ENCODE data around the gene LARP6.

The LARP6 gene

GRCh38 chr15:70797464-70797863 lies 56.5 kb downstream of the LARP6 start:
- in situ Hi-C loops (cut with MboI; ENCODE audit: low sequenced_read_pairs): no loop called here

DNA sequence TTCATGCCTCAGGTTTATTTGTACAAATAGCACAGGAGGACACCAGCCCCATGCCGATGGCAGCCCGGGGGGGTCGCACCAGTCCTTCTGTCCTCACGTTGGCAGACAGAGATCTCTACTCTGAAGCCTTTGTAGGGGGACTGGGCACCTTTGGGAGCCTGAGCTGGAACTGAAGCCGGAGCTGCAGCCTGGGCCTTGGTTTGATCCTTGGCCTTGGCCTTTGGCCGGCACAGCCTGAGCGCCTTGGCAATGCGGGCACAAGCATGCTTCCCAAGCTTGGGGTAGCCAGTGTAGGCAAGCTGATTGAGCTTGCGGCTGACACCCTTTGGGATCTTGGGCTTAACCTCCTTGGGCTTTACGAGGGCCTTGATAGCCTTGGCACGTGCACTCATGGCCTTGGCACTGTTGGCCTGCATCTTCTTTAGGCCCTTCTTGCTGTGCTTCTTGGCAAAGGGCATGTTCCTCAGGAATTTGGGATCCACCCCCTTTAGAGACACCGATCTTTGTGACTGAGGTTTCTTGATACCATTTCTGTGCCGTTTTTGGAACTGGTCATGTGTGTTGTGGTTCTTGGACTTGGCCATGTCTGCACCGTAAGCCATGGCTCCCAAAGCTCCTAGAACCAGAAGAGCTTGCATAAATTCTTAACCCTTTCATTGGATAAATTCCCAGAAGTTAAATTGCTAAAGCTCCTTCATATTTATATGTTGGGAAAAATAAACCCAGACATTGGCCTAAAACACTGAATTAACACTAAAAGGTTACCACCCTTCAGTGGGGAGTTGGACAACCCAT lies 57.2 kb downstream of the LARP6 start:
- in situ Hi-C loops (cut with MboI; ENCODE audit: low sequenced_read_pairs): no loop called here

DNA sequence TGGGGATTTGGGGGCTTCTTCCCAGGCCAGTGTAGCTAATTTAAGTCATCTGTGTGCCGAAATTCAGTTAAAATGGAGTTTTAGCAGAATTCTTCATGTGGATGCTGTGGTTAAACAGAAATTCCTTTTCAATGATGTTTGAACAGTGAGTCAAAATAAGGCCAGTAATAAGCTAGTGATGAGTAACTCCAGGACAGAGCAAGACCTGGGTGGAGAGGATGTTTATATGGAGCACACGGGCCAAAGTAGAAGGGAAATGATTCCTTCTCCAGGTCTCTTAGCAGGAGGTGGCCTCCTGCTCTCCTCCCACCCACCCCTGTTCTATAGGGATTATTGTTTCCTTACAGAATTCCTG lies 58.7 kb downstream of the LARP6 start:
- in situ Hi-C loops (cut with MboI; ENCODE audit: low sequenced_read_pairs): no loop called here

DNA sequence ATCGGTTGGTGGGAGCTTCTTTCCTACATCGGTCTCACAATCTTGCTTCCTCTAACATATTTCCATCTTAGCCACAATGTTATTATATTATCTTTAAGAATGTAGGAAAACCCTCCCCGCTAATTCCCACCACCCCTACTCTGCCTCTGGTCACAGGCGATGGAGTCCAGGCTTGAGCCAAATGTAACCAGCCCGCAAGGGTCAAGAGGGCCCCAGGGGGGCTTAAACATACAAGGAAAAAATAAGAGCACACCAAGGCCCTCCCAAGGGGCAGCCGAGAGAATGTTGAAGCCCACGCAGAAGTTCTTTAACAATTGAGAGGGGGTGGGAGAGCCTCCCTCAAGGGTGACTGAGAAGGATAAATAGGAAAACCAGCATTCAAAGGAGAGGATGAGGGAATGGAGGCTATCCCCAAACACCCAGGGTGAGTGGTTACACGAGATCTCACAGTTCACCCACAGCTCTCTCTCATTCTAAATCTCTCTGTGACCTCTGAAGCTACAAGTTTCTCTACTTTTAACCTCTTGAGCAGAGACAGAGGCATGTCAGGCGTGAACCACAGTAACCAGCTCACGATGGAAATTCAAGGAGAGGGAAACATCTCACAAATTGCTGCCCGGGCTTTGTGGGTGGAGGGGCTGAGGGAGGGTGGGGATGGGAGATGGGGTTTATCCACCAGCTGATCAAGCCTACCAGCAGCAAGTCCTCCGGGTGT lies 59.2 kb downstream of the LARP6 start:
- in situ Hi-C loops (cut with MboI; ENCODE audit: low sequenced_read_pairs): no loop called here

DNA sequence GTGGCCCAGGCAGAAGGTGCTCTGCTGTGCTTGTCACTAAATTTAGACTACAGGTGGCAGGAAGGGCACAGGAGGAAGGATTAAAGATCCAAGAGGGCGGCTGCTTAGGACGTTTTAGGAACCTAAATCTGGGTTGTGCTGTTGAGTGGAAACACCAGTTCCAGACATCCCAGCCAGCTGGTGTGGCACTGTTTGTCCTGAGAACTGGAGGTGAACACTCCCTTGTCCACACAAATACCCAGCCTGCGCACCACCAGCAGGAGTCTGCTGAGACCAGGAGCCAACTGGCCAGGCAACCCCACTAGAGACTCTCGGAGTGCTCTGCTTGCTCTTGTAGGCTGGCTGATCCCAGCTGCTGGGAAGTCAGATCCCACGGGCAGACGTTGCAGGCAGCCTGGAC lies 60.3 kb downstream of the LARP6 start:
- in situ Hi-C loops (cut with MboI; ENCODE audit: low sequenced_read_pairs): no loop called here

DNA sequence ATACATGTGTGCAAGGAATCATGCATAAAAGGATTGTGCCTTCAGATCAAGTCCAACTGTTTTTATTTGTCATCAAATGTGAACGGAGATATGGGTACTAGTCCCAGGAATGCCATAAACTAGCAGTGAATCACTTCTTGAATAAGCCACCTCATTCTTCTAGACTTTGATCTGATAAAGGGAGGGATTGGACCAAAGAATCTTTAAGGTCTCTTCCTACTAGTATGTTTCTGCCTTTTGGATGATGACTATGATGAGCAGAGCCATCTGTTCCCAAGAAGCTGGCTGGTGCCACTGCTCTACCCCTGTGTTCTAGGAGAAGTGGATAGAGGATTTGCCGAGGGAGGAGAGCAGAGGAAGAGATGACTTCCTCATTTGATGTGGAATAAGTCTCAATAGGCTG lies 61.8 kb downstream of the LARP6 start:
- in situ Hi-C loops (cut with MboI; ENCODE audit: low sequenced_read_pairs): no loop called here

GRCh38 chr15:70791259-70791658 lies 62.7 kb downstream of the LARP6 start:
- in situ Hi-C loops (cut with MboI; ENCODE audit: low sequenced_read_pairs): no loop called here

DNA sequence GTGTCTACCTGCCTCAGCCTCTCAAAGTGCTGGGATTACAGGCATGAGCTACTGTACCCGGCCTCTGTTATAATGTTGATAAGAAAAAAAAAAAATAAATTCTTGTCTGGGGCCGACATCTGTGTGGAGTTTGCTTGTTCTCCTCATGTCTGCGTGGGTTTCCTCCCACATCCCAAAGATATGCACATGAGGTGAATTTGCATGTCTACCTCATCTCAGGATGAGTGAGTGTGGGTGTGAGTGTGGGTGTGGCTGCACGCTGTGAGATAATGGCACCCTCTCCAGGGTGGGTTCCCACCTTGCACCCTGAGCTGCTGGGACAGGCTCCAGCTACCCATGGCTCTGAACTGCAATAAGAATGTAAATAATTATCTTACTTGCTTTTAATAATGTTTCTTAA lies 64.7 kb downstream of the LARP6 start:
- in situ Hi-C loops (cut with MboI; ENCODE audit: low sequenced_read_pairs): no loop called here

GRCh38 chr15:70788114-70789049 lies 65.6 kb downstream of the LARP6 start:
- in situ Hi-C loops (cut with MboI; ENCODE audit: low sequenced_read_pairs): no loop called here

GRCh38 chr15:70786996-70787395 lies 67.0 kb downstream of the LARP6 start:
- in situ Hi-C loops (cut with MboI; ENCODE audit: low sequenced_read_pairs): no loop called here

DNA sequence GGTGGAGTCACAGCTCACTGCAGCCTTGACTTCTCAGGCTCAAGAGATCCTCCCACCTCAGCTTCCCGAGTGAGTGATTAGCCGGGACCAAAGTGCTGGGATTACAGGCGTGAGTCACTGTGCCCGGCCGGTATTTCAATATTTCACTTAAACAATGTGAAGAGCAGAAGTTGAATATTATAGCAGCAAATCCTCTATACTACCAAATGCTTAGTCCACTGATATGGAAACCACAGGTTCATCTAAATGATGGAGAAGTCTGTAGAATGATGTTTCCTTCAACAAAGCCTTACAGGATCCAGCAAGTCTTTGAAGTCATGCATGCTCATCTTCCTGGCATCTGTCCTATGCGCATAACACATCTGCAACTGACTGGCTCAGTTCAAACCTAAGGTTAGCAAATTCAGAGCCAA lies 70.3 kb downstream of the LARP6 start:
- in situ Hi-C loops (cut with MboI; ENCODE audit: low sequenced_read_pairs): no loop called here

DNA sequence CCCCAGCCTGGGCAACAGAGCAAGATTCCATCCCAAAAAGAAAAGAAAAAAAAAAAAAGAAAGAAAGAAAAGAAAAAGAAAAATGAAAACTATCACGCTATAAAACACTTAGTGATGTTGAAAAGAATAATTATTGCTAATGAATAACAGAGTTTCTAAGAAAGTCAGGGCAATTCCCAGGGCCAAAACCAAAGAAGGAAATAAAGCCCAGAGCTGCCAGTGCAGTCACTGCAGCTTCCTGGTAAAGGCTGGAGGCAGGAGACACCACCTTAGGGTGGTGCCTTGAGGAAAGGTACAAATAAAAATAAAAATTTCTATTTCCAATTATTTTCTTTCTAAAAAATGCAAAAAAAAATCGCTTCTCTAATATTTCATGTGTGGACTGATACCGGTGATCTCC lies 70.9 kb downstream of the LARP6 start:
- in situ Hi-C loops (cut with MboI; ENCODE audit: low sequenced_read_pairs): no loop called here

DNA sequence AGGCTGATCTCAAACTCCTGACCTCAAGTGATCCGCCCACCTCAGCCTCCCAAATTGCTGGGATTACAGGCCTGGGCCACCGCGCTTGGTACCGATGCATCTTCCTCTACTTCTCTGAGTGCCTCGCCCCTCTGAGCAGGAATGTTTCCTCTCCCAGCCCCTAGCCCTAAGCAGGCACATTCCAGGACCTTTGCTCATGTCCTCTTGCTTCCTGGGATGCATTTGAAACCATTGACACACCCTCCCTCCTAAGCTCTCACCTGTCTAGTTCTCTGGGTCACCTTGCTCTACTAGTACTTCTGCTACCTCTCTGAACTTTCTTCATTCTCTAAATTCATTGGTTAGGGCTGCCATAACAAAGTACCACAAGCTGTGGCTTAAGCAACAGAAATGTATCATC lies 72.7 kb downstream of the LARP6 start:
- in situ Hi-C loops (cut with MboI; ENCODE audit: low sequenced_read_pairs): no loop called here

Data from HL-60/S4 (cell line).